GM19468 (cell line): ENCODE data around the gene FBXO22.
A peak's percentile ranks its signal among the peaks of the same experiment; 100 is the strongest.
"Not testable (repeated sequence)": the region's sequence is repeated elsewhere in the genome, so short reads cannot be mapped to it uniquely, and the experiment has no call there.

Source experiments
- ATAC-seq: cut with Tn5 transposase; IDR thresholded peaks from one replicate; pipeline ENCODE4 v1.9.1; 2021; ENCODE audit warnings: mild to moderate bottlenecking, moderate library complexity, moderate number of reproducible peaks; ENCODE audit not compliant: unreplicated experiment; ENCODE audit errors: extremely low read depth

The FBXO22 gene

GRCh38 chr15:75903331-75904239, at the start of gene FBXO22:
TSS of gene FBXO22 (plus strand) at chr15:75903878. CDS start at chr15:75903964, 86 bp downstream.
- peak; percentile 83 for ATAC-seq

- no peak for ATAC-seq
These were observed 45.8 kb upstream of the FBXO22 start for GRCh38 chr15:75857886-75858285.

- ATAC-seq = no peak
These were observed 41.8 kb upstream of the FBXO22 start for GRCh38 chr15:75861750-75862402.

- no peak for ATAC-seq
These were observed 40.9 kb upstream of the FBXO22 start for GRCh38 chr15:75862796-75863195.

- no peak for ATAC-seq
These were observed 39.2 kb upstream of the FBXO22 start for GRCh38 chr15:75864213-75865059.

- ATAC-seq = not testable (repeated sequence)
These were observed 37.6 kb upstream of the FBXO22 start for GRCh38 chr15:75866045-75866444.

GRCh38 chr15:75866916-75867315, 36.8 kb upstream of the FBXO22 start:
- ATAC-seq = no peak

- ATAC-seq = no peak
These were observed 36.2 kb upstream of the FBXO22 start for GRCh38 chr15:75867449-75867848.

- no peak for ATAC-seq
These were observed 35.7 kb upstream of the FBXO22 start for GRCh38 chr15:75868019-75868418.

GRCh38 chr15:75869446-75869845, 34.2 kb upstream of the FBXO22 start:
- no peak for ATAC-seq

GRCh38 chr15:75871589-75871988, 32.1 kb upstream of the FBXO22 start:
- not testable (repeated sequence) for ATAC-seq

GRCh38 chr15:75872403-75872990, 31.2 kb upstream of the FBXO22 start:
- ATAC-seq = no peak

- no peak for ATAC-seq
These were observed 19.6 kb upstream of the FBXO22 start for GRCh38 chr15:75884041-75884440.

- ATAC-seq = no peak
These were observed 16.5 kb upstream of the FBXO22 start for GRCh38 chr15:75887178-75887577.

GRCh38 chr15:75891895-75892294, 11.8 kb upstream of the FBXO22 start:
- ATAC-seq = no peak

GRCh38 chr15:75895731-75896130, 7.9 kb upstream of the FBXO22 start:
- ATAC-seq = no peak

- ATAC-seq = no peak
These were observed 3.1 kb upstream of the FBXO22 start for GRCh38 chr15:75900577-75900976.

- ATAC-seq = no peak
These were observed 1.5 kb upstream of the FBXO22 start for GRCh38 chr15:75902129-75902557.

GRCh38 chr15:75905231-75905630, 1.6 kb downstream of the FBXO22 start:
- no peak for ATAC-seq

- not testable (repeated sequence) for ATAC-seq
These were observed 6.7 kb downstream of the FBXO22 start for GRCh38 chr15:75910355-75910754.
